Measurements from ENCODE around the gene SEPTIN1. TPM values are rescaled to one million over a fixed set of nuclear protein-coding genes. Genes with fewer than 3 reads are reported as not detected.
A peak's percentile ranks its signal among the peaks of the same experiment; 100 is the strongest.

The SEPTIN1 gene
- total RNA-seq, 4 donors from 2014 or later = 0.52 to 2.3 (median 1.3) TPM; not detected in 1

GRCh38 chr16:30377050-30377811 lies 5.1 kb downstream of the SEPTIN1 start:
- Histone ChIP-seq H3K4me1 (peaks cover 22% of the 10 kb centered on the region), H3K27ac (peak overlapping the region; percentile 99), H3K27me3 (no peaks in the 10 kb centered on the region), H3K4me3 (peak overlapping the region; percentile 77), H3K9me3 (no peaks in the 10 kb centered on the region), H3K36me3 (no peaks in the 10 kb centered on the region)
- 31% methylated on average over 28 of the region's 29 CpGs for WGBS
- DNase-seq (ENCODE audit: low spot score in 2 of 2) = no peak
- TF ChIP-seq CTCF (IDR thresholded peaks at IDR 0.05) (no peak), POLR2AphosphoS5 (IDR thresholded peaks at IDR 0.05) (no peak), POLR2A (IDR thresholded peaks at IDR 0.05) (no peak), EP300 (IDR thresholded peaks at IDR 0.05) (no peak)

GRCh38 chr16:30376461-30376902 lies 5.9 kb downstream of the SEPTIN1 start:
- 95% methylated on average over 7 of the region's 8 CpGs for WGBS
- Histone ChIP-seq H3K27ac (peak overlapping the region; percentile 99), H3K9me3 (no peaks in the 10 kb centered on the region), H3K36me3 (no peaks in the 10 kb centered on the region), H3K4me3 (no peak overlapping the region), H3K4me1 (peaks cover 22% of the 10 kb centered on the region), H3K27me3 (no peaks in the 10 kb centered on the region)
- TF ChIP-seq CTCF (IDR thresholded peaks at IDR 0.05) = no peak
- TF ChIP-seq POLR2A (IDR thresholded peaks at IDR 0.05) = no peak
- no peak for TF ChIP-seq POLR2AphosphoS5 (IDR thresholded peaks at IDR 0.05)
- TF ChIP-seq EP300 (IDR thresholded peaks at IDR 0.05) = no peak
- peak in 1 of 2 donors; percentile 62 for DNase-seq (ENCODE audit: low spot score in 2 of 2)

- DNase-seq (ENCODE audit: low spot score in 2 of 2) = no peak
- Histone ChIP-seq H3K27ac (no peak overlapping the region), H3K4me3 (no peak overlapping the region), H3K9me3 (no peaks in the 10 kb centered on the region), H3K36me3 (no peaks in the 10 kb centered on the region), H3K4me1 (peaks cover 27% of the 10 kb centered on the region), H3K27me3 (no peaks in the 10 kb centered on the region)
- TF ChIP-seq POLR2AphosphoS5 (IDR thresholded peaks at IDR 0.05) (no peak), POLR2A (IDR thresholded peaks at IDR 0.05) (no peak), EP300 (IDR thresholded peaks at IDR 0.05) (no peak), CTCF (IDR thresholded peaks at IDR 0.05) (no peak)
- 83% methylated on average over 3 of the region's 8 CpGs for WGBS
Measured at GRCh38 chr16:30375864-30376263, 6.5 kb downstream of the SEPTIN1 start.

- H3K27me3 ChIP-seq = no peaks in the 10 kb centered on the region
- no peak for TF ChIP-seq EP300 (IDR thresholded peaks at IDR 0.05)
- TF ChIP-seq POLR2AphosphoS5 (IDR thresholded peaks at IDR 0.05) = no peak
- no peak for TF ChIP-seq CTCF (IDR thresholded peaks at IDR 0.05)
- H3K4me3 ChIP-seq = no peak within 1 kb of the TSS
- DNase-seq (ENCODE audit: low spot score in 2 of 2) = no peak
- H3K9me3 ChIP-seq = no peaks in the 10 kb centered on the region
- 68% methylated on average over 6 of the region's 6 CpGs for WGBS
- no peaks in the 10 kb centered on the region for H3K36me3 ChIP-seq
- peaks cover 29% of the 10 kb centered on the region for H3K4me1 ChIP-seq
- H3K27ac ChIP-seq = no peak within 1 kb of the TSS
Measured at GRCh38 chr16:30374538-30374937, 7.8 kb downstream of the SEPTIN1 start, which contains the start of gene MYL11. Gene MYL11, plus strand, starts transcription at chr16:30374802. Its CDS starts 56 bp downstream, at chr16:30374858.

GRCh38 chr16:30372725-30373124 lies 9.6 kb downstream of the SEPTIN1 start:
- peaks cover 36% of the 10 kb centered on the region for H3K4me1 ChIP-seq
- no peaks in the 10 kb centered on the region for H3K36me3 ChIP-seq
- 89% methylated on average over 5 of the region's 5 CpGs for WGBS
- no peak for DNase-seq (ENCODE audit: low spot score in 2 of 2)
- no peaks in the 10 kb centered on the region for H3K9me3 ChIP-seq
- TF ChIP-seq CTCF (IDR thresholded peaks at IDR 0.05) (no peak), EP300 (IDR thresholded peaks at IDR 0.05) (no peak), POLR2A (IDR thresholded peaks at IDR 0.05) (no peak), POLR2AphosphoS5 (IDR thresholded peaks at IDR 0.05) (no peak)
- no peaks in the 10 kb centered on the region for H3K27me3 ChIP-seq
- H3K27ac ChIP-seq = no peak overlapping the region
- H3K4me3 ChIP-seq = no peak overlapping the region

Measured in suprapubic skin (tissue), 4 donors.